ENCODE results near the gene IL6ST.

IL6ST gene

GRCh38 chr5:55894135-55894534 lies 100.6 kb downstream of the IL6ST start:
- DNase-seq, result no peak

- no peak for DNase-seq
Measured at GRCh38 chr5:55892479-55892878, 102.3 kb downstream of the IL6ST start.

- DNase-seq, result no peak
Measured at GRCh38 chr5:55888205-55888604, 106.6 kb downstream of the IL6ST start.

DNA sequence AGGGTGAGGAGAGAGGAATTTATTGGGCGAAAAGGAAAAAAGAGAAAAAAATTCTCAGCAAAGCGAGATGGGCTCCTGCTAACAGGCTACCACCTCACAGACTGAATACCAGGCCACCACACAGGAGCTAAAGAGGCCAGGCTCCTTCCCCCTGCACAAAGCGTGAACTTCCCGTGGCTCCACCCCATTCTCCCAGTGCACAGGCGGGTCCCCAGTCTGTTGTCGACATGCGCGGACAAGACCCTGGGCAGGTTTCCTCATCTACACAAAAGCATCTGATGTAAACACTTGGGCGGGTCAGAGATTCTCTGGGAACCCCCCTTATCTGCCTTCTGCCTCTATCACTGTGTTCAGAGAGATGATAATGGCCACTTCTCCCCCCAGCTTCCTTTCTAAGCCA lies 109.4 kb downstream of the IL6ST start:
- DNase-seq, result no peak

All from NCI-H526 (cell line).